ENCODE measurements around the gene CKAP5. TPM values are rescaled to one million over a fixed set of nuclear protein-coding genes. Genes with fewer than 3 reads are reported as not detected.

The CKAP5 gene
- total RNA-seq, 3 donors from 2014 or later (not counting 1 experiment from before 2014, with no cell fraction given) = 39.1 to 63.7 (median 46.3) TPM

DNA sequence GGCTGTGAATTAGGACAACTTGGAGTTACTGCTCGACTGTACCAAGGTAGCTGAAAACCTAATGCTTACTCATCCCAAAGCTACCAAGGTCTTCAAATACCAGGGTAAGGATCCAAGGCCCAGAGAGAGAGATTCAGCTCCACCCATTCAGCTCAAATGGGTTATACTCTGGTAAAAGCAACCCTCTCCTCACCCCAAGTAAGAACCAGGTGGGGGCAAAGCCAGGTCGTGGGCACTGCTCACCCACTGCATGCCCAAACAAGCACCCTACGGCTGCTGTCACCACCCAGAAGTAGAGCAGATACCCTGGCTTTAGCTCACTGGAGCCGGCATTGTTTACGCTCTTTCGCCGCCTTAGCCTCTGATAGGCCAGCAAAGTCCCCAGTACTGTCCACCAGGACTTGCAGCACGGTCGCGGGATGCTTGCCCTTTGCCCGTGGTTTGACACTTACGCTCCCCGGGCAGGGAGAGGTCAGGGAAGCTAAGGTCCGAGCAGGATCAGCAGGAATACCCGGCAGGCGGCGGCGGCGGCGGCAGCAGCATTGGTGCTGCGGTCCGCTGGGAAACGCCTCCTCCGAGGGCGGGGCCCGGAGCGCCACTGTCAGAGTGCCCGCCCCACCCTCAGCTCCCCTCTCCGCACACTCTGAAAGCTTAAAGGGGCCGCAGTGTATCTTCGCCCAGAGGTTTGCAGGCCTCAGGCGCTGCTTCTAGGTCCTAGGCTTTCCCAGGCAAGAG lies 19.6 kb downstream of the CKAP5 start:
- Mint-ChIP-seq H3K9me3 (no peaks in the 10 kb centered on the region), H3K36me3 (no peaks in the 10 kb centered on the region), H3K4me3 (peak overlapping the region; percentile 87), H3K27me3 (ENCODE audit: low read depth in 2 of 2) (no peaks in the 10 kb centered on the region), H3K4me1 (peaks cover 23% of the 10 kb centered on the region in 2 donors), H3K27ac (peak overlapping the region; percentile 50 to 84)
- peak overlapping the region; percentile 0 for H3K27ac ChIP-seq (ENCODE audit: low read length)
- H3K4me3 ChIP-seq (ENCODE audit: low read length) = peak overlapping the region; percentile 52
- intact Hi-C loops (cut with micrococcal nuclease) = loop anchor here (1.0 kb wide), 1 partner anchor 20 kb away; the partner anchor contains the start of gene CKAP5
- no peaks in the 10 kb centered on the region for H3K9me3 ChIP-seq (ENCODE audit: control insufficient read depth, insufficient read depth, low read length)
- WGBS (ENCODE audit: insufficient coverage) = 6% methylated on average over 32 of the region's 32 CpGs
- peak; percentile 99 to 100 (median 100) for ATAC-seq
- TF ChIP-seq CTCF (IDR thresholded peaks at IDR 0.05) = no peak
- no peaks in the 10 kb centered on the region for H3K36me3 ChIP-seq (ENCODE audit: control insufficient read depth, insufficient read depth, low read length)
- peak; percentile 77 to 81 for DNase-seq
- no peaks in the 10 kb centered on the region for H3K27me3 ChIP-seq (ENCODE audit: control insufficient read depth, insufficient read depth, low read length)
- peaks cover 13% of the 10 kb centered on the region for H3K4me1 ChIP-seq (ENCODE audit: control insufficient read depth, insufficient read depth, low read length)

- DNase-seq (peak in 1 of 2 donors; percentile 35), ATAC-seq (peak in 2 of 3 donors; percentile 40 to 50)
- intact Hi-C loops (cut with micrococcal nuclease) = no loop called here
- 76% methylated on average over 3 of the region's 3 CpGs for WGBS (ENCODE audit: insufficient coverage)
- Histone ChIP-seq H3K4me1 (ENCODE audit: control insufficient read depth, insufficient read depth, low read length) (no peaks in the 10 kb centered on the region), H3K27me3 (ENCODE audit: control insufficient read depth, insufficient read depth, low read length) (no peaks in the 10 kb centered on the region), H3K36me3 (ENCODE audit: control insufficient read depth, insufficient read depth, low read length) (peaks cover 42% of the 10 kb centered on the region), H3K27ac (ENCODE audit: low read length) (no peak overlapping the region), H3K4me3 (ENCODE audit: low read length) (no peak overlapping the region), H3K9me3 (ENCODE audit: control insufficient read depth, insufficient read depth, low read length) (no peaks in the 10 kb centered on the region)
- Mint-ChIP-seq H3K9me3 (no peaks in the 10 kb centered on the region), H3K4me1 (peaks cover 0 to 4% of the 10 kb centered on the region in 2 donors), H3K27ac (peak overlapping the region in 1 of 2 donors; percentile 5), H3K4me3 (no peak overlapping the region), H3K27me3 (ENCODE audit: low read depth in 2 of 2) (no peaks in the 10 kb centered on the region), H3K36me3 (peaks cover 13% of the 10 kb centered on the region)
- no peak for TF ChIP-seq CTCF (IDR thresholded peaks at IDR 0.05)
Measured at GRCh38 chr11:46808799-46809431, 37.2 kb downstream of the CKAP5 start.

DNA sequence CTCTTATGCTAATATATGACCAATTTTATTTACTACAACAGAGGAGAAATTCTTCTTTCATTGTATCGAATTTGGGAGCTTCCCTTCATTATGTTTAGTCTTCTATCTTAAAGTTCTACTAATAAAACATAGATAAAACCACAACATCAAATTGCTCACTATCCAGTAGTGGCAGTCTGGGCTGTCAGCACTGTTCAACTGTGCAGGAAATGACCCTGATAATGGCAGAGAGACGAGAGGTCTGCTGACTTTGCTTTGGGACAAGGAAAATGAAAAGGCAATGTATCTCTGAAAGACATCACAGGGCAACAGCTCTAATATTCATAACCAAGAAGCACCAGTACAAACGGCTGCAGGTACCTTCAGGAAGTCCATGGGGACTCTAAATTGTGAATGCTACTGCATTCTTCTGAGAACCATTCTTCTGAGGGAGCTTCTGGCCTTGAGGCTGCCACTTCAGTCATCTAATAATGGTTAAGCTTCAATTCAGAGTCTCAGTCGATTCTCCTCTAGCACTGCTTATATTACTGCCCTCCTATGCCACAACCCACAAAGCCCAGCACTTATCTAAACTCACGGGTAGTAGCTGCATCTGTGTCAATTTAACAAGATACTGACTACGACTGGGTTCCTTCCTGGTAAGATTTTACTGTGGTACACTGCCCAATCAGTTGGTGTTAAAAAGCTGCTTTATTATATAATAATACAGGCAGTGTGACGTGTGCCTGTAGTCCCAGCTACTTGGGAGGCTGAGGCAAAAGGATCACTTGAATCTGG lies 44.2 kb downstream of the CKAP5 start:
- Histone ChIP-seq H3K4me1 (ENCODE audit: control insufficient read depth, insufficient read depth, low read length) (no peaks in the 10 kb centered on the region), H3K27me3 (ENCODE audit: control insufficient read depth, insufficient read depth, low read length) (no peaks in the 10 kb centered on the region), H3K36me3 (ENCODE audit: control insufficient read depth, insufficient read depth, low read length) (peaks cover 33% of the 10 kb centered on the region), H3K4me3 (ENCODE audit: low read length) (no peak overlapping the region), H3K9me3 (ENCODE audit: control insufficient read depth, insufficient read depth, low read length) (no peaks in the 10 kb centered on the region), H3K27ac (ENCODE audit: low read length) (no peak overlapping the region)
- DNase-seq (no peak), ATAC-seq (peak in 2 of 3 donors; percentile 30 to 32)
- Mint-ChIP-seq H3K4me1 (peaks cover 0 to 10% of the 10 kb centered on the region in 2 donors), H3K4me3 (no peak overlapping the region), H3K9me3 (no peaks in the 10 kb centered on the region), H3K27ac (peak overlapping the region in 1 of 2 donors; percentile 1), H3K27me3 (ENCODE audit: low read depth in 2 of 2) (no peaks in the 10 kb centered on the region), H3K36me3 (peaks cover 7% of the 10 kb centered on the region)
- no peak for TF ChIP-seq CTCF (IDR thresholded peaks at IDR 0.05)
- 74% methylated on average over 7 of the region's 7 CpGs for WGBS (ENCODE audit: insufficient coverage)
- intact Hi-C loops (cut with micrococcal nuclease) = no loop called here

Measured in natural killer cell (primary cell).